GM12878 (cell line): Measurements from ENCODE around the gene PPARD. TPM values are rescaled to one million over a fixed set of nuclear protein-coding genes. Genes with fewer than 3 reads are reported as not detected.

Experiments used
- ATAC-seq: fragments of 200-7000 bp; cut with Tn5 transposase; 3 replicates; pipeline ENCODE4 v1.9.1; 2020; ENCODE audit warnings: mild to moderate bottlenecking, moderate library complexity
- BruUV-seq: library from RNA; stranded (reverse); fragments of 400-500 nt; replicated peaks from 2 replicates; lab custom pipeline; 2021; lab: Mats Ljungman, UMichigan
- CTCF ChIA-PET: fragments of 300-600 bp; sonication (Branson Sonifier 250); formaldehyde crosslinking; extraction: SDS; loops from one replicate; lab custom pipeline; 2021; ENCODE audit warnings: inconsistent platforms; lab: Yijun Ruan, JAX
- POLR2A ChIA-PET: fragments of 350-600 bp; formaldehyde crosslinking; extraction: SDS; loops from one replicate; lab custom pipeline; 2021; ENCODE audit warnings: inconsistent platforms; lab: Charles Lee
- RAD21 ChIA-PET: fragments of 300-600 bp; sonication (Branson Sonifier 250); formaldehyde crosslinking; loops from one replicate; lab custom pipeline; 2023; ENCODE audit warnings: antibody characterized with exemption; ENCODE audit not compliant: unreplicated experiment; lab: Charles Lee
- SMC1A ChIA-PET: fragments of 300-600 bp; sonication (Branson Sonifier 250); formaldehyde crosslinking; loops from one replicate; lab custom pipeline; 2023; ENCODE audit not compliant: unreplicated experiment, uncharacterized antibody; lab: Charles Lee
- DNase-seq: peaks from one replicate; pipeline ENCODE4 v3.0.0-alpha.2; 2011; ENCODE audit warnings: low read depth, low spot score
- FAIRE-seq: peaks from 3 replicates; lab custom pipeline; 2011; peaks lifted over from hg19 to GRCh38; lab: Jason Lieb, UNC
- H2AFZ ChIP-seq: 2 replicates; pipeline ENCODE4 v1.6.0; 2011; ENCODE audit warnings: low read depth, low read length, control low read depth; ENCODE audit not compliant: control insufficient read depth
- H3K27ac ChIP-seq: 2 replicates; pipeline ENCODE4 v1.5.1; 2011; ENCODE audit warnings: control low read depth; ENCODE audit not compliant: control insufficient read depth, insufficient read depth
- H3K27me3 ChIP-seq, 2 experiments: replicated peaks in 1 of 2; 2 replicates each; pipeline versions ENCODE4 v1.6.0 to v1.6.1; 2011; ENCODE audit warnings: low read length in 1 of 2; ENCODE audit not compliant: control insufficient read depth in 2 of 2, insufficient read depth in 2 of 2
- H3K36me3 ChIP-seq, 2 experiments: 2 replicates each; pipeline ENCODE4 v1.5.1; 2011; ENCODE audit warnings: low read length in 1 of 2; ENCODE audit not compliant: control insufficient read depth in 2 of 2, insufficient read depth in 2 of 2
- H3K4me1 ChIP-seq: 2 replicates; pipeline ENCODE4 v1.6.1; 2011; ENCODE audit warnings: mild to moderate bottlenecking, low read length, moderate library complexity, mixed read lengths; ENCODE audit not compliant: control insufficient read depth, insufficient read depth
- H3K4me2 ChIP-seq: 2 replicates; pipeline ENCODE4 v1.6.0; 2011; ENCODE audit warnings: control low read depth; ENCODE audit not compliant: control insufficient read depth, insufficient read depth
- H3K4me3 ChIP-seq: fragments of 200-600 bp; sonication (generic); 2 replicates; pipeline ENCODE4 v1.5.1; 2016
- H3K79me2 ChIP-seq: 2 replicates; pipeline ENCODE4 v1.6.0; 2011; ENCODE audit warnings: low read length; ENCODE audit not compliant: control insufficient read depth, insufficient read depth
- H3K9ac ChIP-seq: 2 replicates; pipeline ENCODE4 v1.8.0; 2011; ENCODE audit warnings: low read length, control low read depth, mixed read lengths; ENCODE audit not compliant: control insufficient read depth, insufficient read depth
- H3K9me3 ChIP-seq: replicated peaks from 3 replicates; pipeline ENCODE4 v1.5.1; 2011; ENCODE audit warnings: mild to moderate bottlenecking, low read length; ENCODE audit not compliant: control insufficient read depth, insufficient read depth
- H4K20me1 ChIP-seq: 2 replicates; pipeline ENCODE4 v1.6.0; 2011; ENCODE audit not compliant: control insufficient read depth, insufficient read depth
- ATF7 ChIP-seq: fragments of 450-650 bp; IDR thresholded peaks from 2 replicates; pipeline ENCODE4 v1.6.1; 2016; ENCODE audit warnings: low read depth, mild to moderate bottlenecking
- CBX5 ChIP-seq: sonication (generic); IDR thresholded peaks from 2 replicates; pipeline ENCODE4 v1.6.1; 2016; ENCODE audit warnings: low read depth, moderate library complexity, mild to moderate bottlenecking, inconsistent platforms
- E2F4 ChIP-seq: IDR thresholded peaks from 2 replicates; pipeline ENCODE4 v1.6.1; 2012; ENCODE audit warnings: low read depth, low read length, improper control_type of control experiment
- EED ChIP-seq: sonication (generic); IDR thresholded peaks from 2 replicates; pipeline ENCODE4 v1.6.1; 2016; ENCODE audit warnings: antibody characterized with exemption, low read depth
- FOS ChIP-seq: IDR thresholded peaks from 3 replicates; pipeline ENCODE4 v1.6.1; 2011; ENCODE audit warnings: borderline replicate concordance; ENCODE audit not compliant: insufficient read length; ENCODE audit errors: extremely low read depth
- MTA3 ChIP-seq: IDR thresholded peaks from 2 replicates; pipeline ENCODE4 v1.6.1; 2012; ENCODE audit warnings: low read length, inconsistent platforms, borderline replicate concordance
- MYC ChIP-seq: IDR thresholded peaks from 2 replicates; pipeline ENCODE4 v1.6.1; 2011; ENCODE audit warnings: mild to moderate bottlenecking, low read length, moderate library complexity, inconsistent platforms; ENCODE audit not compliant: insufficient read depth, insufficient replicate concordance, insufficient read length, severe bottlenecking
- NFXL1 ChIP-seq: fragments of 450-650 bp; IDR thresholded peaks from 2 replicates; pipeline ENCODE4 v1.6.1; 2017; ENCODE audit warnings: antibody characterized with exemption, mild to moderate bottlenecking, borderline replicate concordance
- NR2C2 ChIP-seq: IDR thresholded peaks from 2 replicates; pipeline ENCODE4 v1.6.1; 2011; ENCODE audit warnings: borderline replicate concordance, low read depth; ENCODE audit not compliant: control insufficient read depth, insufficient read length
- PAX5 ChIP-seq: IDR thresholded peaks from 2 replicates; pipeline ENCODE4 v1.6.1; 2011; ENCODE audit warnings: low read depth, low read length, borderline replicate concordance
- RAD51 ChIP-seq: fragments of 450-650 bp; IDR thresholded peaks from 2 replicates; pipeline ENCODE4 v1.6.1; 2016; ENCODE audit warnings: moderate library complexity, mild to moderate bottlenecking, inconsistent platforms
- SMARCA5 ChIP-seq: fragments of 450-650 bp; IDR thresholded peaks from 2 replicates; pipeline ENCODE4 v1.6.1; 2017; ENCODE audit warnings: mild to moderate bottlenecking
- STAT1 ChIP-seq: fragments of 450-650 bp; conservative IDR thresholded peaks from 2 replicates; pipeline ENCODE4 v1.6.1; 2014; ENCODE audit warnings: antibody characterized with exemption, mild to moderate bottlenecking
- TCF3 ChIP-seq: IDR thresholded peaks from 2 replicates; pipeline ENCODE4 v1.6.1; 2012; ENCODE audit warnings: low read depth, mild to moderate bottlenecking, low read length, borderline replicate concordance; ENCODE audit not compliant: insufficient read depth
- WRNIP1 ChIP-seq: IDR thresholded peaks from 2 replicates; pipeline ENCODE4 v1.6.1; 2011; ENCODE audit warnings: low read depth, low read length, improper control_type of control experiment, borderline replicate concordance
- ZBED1 ChIP-seq: IDR thresholded peaks from 2 replicates; pipeline ENCODE4 v1.6.1; 2016; ENCODE audit warnings: borderline replicate concordance
- ZBTB4 ChIP-seq: fragments of 450-650 bp; formaldehyde crosslinking; IDR thresholded peaks from 2 replicates; pipeline ENCODE4 v1.4.0; 2022; ENCODE audit warnings: mild to moderate bottlenecking, moderate library complexity
- ZNF217 ChIP-seq: fragments of 450-650 bp; IDR thresholded peaks from 2 replicates; pipeline ENCODE4 v1.6.1; 2017; ENCODE audit warnings: antibody characterized with exemption, mild to moderate bottlenecking
- WGBS: methylation state at CpG from one replicate; pipeline ENCODE4 v1.1.6; 2016; ENCODE audit warnings: low lambda C conversion rate; ENCODE audit not compliant: insufficient replicate concordance, insufficient coverage; ENCODE audit errors: missing lambda C conversion rate; 5-methylcytosine and 5-hydroxymethylcytosine counted together
- in situ Hi-C: fragments of 300-500 bp; cut with MboI; formaldehyde crosslinking; loops from 9 replicates; pipeline ENCODE4 v1.14.3; 2018; ENCODE audit warnings: mixed read lengths
- intact Hi-C: fragments of 100-400 bp; cut with micrococcal nuclease; formaldehyde crosslinking; loops from one replicate; pipeline ENCODE4 v1.14.2; 2022; ENCODE audit not compliant: unreplicated experiment
- polyA plus RNA-seq, 11 experiments: library from polyadenylated mRNA; depleted of rRNA in 4 of 11; unstranded in 6 of 11; stranded (reverse) in 5 of 11; fragments of >200 nt; fragmentation: Nextera tagmentation in 4 of 11; fragmentation: Illumina TruSeq in 1 of 11; extraction: Ambion mirVana in 4 of 11; extraction: Trizol in 1 of 11; gene quantifications; 1 replicate in 1 of 11; 2 replicates in 10 of 11; pipeline versions ENCODE4 v1.2.1 to v1.2.3, GENCODE V29; 2011 to 2016; ENCODE audit warnings: inconsistent platforms in 2 of 11, missing spikeins in 2 of 11, low read depth in 1 of 11
- total RNA-seq, 4 experiments: library from RNA; depleted of rRNA in 3 of 4; stranded (reverse); fragments of >200 nt in 3 of 4; fragmentation: Illumina TruSeq in 1 of 4; extraction: Trizol in 1 of 4; gene quantifications; 2 replicates each; pipeline versions ENCODE4 v1.2.1 to v1.2.3, GENCODE V29; 2013 to 2021

The PPARD gene
- total and polyA plus RNA-seq, 10 of the 15 experiments (the other 5 are each of a cell fraction or from before 2014, with no cell fraction given): 0.05 to 12.6 (median 6.7) TPM

- H2AFZ ChIP-seq: no peak overlapping the region
- FAIRE-seq (peak; percentile 72), ATAC-seq (peak; percentile 60), DNase-seq (no peak)
- in situ Hi-C loops (no loop called here), intact Hi-C loops (no loop called here)
- no TSS peak for BruUV-seq
- WGBS: 89% methylated on average over 2 of the region's 2 CpGs
- peaks cover 11% of the 10 kb centered on the region for H3K79me2 ChIP-seq
- H3K27ac ChIP-seq: peak overlapping the region; percentile 79
- peak overlapping the region; percentile 64 for H3K4me2 ChIP-seq
- no peaks in the 10 kb centered on the region; a peak in 1 of 4 replicates for H3K36me3 ChIP-seq
- SMC1A ChIA-PET: interaction anchor here (0.8 to 1.1 kb wide), 5 partner anchors 19 to 83 kb away, joined by 3 read pairs; no protein-coding TSS in a partner anchor
- no peaks in the 10 kb centered on the region for H4K20me1 ChIP-seq
- no peaks in the 10 kb centered on the region for H3K27me3 ChIP-seq
- POLR2A ChIA-PET: interaction anchor here (0.7 to 1.4 kb wide), 4 partner anchors 19 to 192 kb away, joined by 3 to 5 read pairs (median 4); no protein-coding TSS in a partner anchor
- CTCF ChIA-PET: interaction anchor here (0.9 kb wide), 1 partner anchor 24 kb away, joined by 3 read pairs; no protein-coding TSS in a partner anchor
- peaks cover 44% of the 10 kb centered on the region for H3K4me1 ChIP-seq
- RAD21 ChIA-PET: interaction anchor here (0.6 to 1.4 kb wide), 5 partner anchors 45 to 81 kb away, joined by 3 read pairs; no protein-coding TSS in a partner anchor
- H3K9ac ChIP-seq: peak overlapping the region; percentile 19; the same call in 1 of the 2 replicates
- 0 out of 2 replicates have a peak overlapping the region, but pooled peaks have one; percentile 7 for H3K4me3 ChIP-seq
- H3K9me3 ChIP-seq: no peaks in the 10 kb centered on the region
- TF ChIP-seq EED (peak; percentile 98), NFXL1 (no peak), NR2C2 (no peak), STAT1 (no peak), ZNF217 (no peak), FOS (no peak), ZBTB4 (no peak), MTA3 (0 out of 2 replicates have a peak, but pooled peaks have one; percentile 49), ZBED1 (no peak), MYC (no peak), RAD51 (no peak), TCF3 (no peak), WRNIP1 (no peak), CBX5 (0 out of 2 replicates have a peak, but pooled peaks have one; percentile 10), E2F4 (no peak), SMARCA5 (peak; percentile 44; the same call in 1 of the 2 replicates), ATF7 (no peak), PAX5 (no peak)
Observed at GRCh38 chr6:35368038-35368887, 25.9 kb downstream of the PPARD start.
